ENCODE results near the gene SPNS3.
A peak's percentile ranks its signal among the peaks of the same experiment; 100 is the strongest.

SPNS3 gene

GRCh38 chr17:4412933-4413831 is 20.6 kb upstream of the SPNS3 start (continued):
- TF ChIP-seq ZNF654 (tag by site-specific recombination; IDR thresholded peaks at IDR 0.05; ENCODE audit: low read depth), result peak; percentile 97
- 0 out of 2 replicates have a peak, but pooled peaks have one; percentile 30 for TF ChIP-seq KLF8 (tag by site-specific recombination; IDR thresholded peaks at IDR 0.05)
- TF ChIP-seq, protein P1, sequence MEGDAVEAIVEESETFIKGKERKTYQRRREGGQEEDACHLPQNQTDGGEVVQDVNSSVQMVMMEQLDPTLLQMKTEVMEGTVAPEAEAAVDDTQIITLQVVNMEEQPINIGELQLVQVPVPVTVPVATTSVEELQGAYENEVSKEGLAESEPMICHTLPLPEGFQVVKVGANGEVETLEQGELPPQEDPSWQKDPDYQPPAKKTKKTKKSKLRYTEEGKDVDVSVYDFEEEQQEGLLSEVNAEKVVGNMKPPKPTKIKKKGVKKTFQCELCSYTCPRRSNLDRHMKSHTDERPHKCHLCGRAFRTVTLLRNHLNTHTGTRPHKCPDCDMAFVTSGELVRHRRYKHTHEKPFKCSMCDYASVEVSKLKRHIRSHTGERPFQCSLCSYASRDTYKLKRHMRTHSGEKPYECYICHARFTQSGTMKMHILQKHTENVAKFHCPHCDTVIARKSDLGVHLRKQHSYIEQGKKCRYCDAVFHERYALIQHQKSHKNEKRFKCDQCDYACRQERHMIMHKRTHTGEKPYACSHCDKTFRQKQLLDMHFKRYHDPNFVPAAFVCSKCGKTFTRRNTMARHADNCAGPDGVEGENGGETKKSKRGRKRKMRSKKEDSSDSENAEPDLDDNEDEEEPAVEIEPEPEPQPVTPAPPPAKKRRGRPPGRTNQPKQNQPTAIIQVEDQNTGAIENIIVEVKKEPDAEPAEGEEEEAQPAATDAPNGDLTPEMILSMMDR (tag by site-specific recombination; IDR thresholded peaks at IDR 0.05), result peak; percentile 95
- TF ChIP-seq ZNF366 (tag by site-specific recombination; conservative IDR thresholded peaks at IDR 0.05), result peak; percentile 62
- TF ChIP-seq BCL11A (tag by site-specific recombination; IDR thresholded peaks at IDR 0.05; ENCODE audit: low read depth), result 0 out of 2 replicates have a peak, but pooled peaks have one; percentile 46
- TF ChIP-seq, protein P2, sequence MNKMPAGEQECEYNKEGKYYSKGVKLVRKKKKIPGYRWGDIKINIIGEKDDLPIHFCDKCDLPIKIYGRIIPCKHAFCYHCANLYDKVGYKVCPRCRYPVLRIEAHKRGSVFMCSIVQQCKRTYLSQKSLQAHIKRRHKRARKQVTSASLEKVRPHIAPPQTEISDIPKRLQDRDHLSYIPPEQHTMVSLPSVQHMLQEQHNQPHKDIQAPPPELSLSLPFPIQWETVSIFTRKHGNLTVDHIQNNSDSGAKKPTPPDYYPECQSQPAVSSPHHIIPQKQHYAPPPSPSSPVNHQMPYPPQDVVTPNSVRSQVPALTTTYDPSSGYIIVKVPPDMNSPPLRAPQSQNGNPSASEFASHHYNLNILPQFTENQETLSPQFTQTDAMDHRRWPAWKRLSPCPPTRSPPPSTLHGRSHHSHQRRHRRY (tag by site-specific recombination; IDR thresholded peaks at IDR 0.05), result no peak
- no peak for TF ChIP-seq ZNF324 (tag by site-specific recombination; IDR thresholded peaks at IDR 0.05)
- peak; percentile 65; the same call in 1 of the 2 replicates for TF ChIP-seq ZNF660 (tag by site-specific recombination; IDR thresholded peaks at IDR 0.05)
- TF ChIP-seq ZNF121 (tag by site-specific recombination; IDR thresholded peaks at IDR 0.05), result no peak
- TF ChIP-seq, protein P3, sequence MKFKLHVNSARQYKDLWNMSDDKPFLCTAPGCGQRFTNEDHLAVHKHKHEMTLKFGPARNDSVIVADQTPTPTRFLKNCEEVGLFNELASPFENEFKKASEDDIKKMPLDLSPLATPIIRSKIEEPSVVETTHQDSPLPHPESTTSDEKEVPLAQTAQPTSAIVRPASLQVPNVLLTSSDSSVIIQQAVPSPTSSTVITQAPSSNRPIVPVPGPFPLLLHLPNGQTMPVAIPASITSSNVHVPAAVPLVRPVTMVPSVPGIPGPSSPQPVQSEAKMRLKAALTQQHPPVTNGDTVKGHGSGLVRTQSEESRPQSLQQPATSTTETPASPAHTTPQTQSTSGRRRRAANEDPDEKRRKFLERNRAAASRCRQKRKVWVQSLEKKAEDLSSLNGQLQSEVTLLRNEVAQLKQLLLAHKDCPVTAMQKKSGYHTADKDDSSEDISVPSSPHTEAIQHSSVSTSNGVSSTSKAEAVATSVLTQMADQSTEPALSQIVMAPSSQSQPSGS (tag by site-specific recombination; IDR thresholded peaks at IDR 0.05; ENCODE audit: low read depth), result no peak
- no peak for TF ChIP-seq ZBTB6 (tag by site-specific recombination; IDR thresholded peaks at IDR 0.05)
- TF ChIP-seq ZNF133 (tag by site-specific recombination; IDR thresholded peaks at IDR 0.05), result no peak
- TF ChIP-seq, protein P4, sequence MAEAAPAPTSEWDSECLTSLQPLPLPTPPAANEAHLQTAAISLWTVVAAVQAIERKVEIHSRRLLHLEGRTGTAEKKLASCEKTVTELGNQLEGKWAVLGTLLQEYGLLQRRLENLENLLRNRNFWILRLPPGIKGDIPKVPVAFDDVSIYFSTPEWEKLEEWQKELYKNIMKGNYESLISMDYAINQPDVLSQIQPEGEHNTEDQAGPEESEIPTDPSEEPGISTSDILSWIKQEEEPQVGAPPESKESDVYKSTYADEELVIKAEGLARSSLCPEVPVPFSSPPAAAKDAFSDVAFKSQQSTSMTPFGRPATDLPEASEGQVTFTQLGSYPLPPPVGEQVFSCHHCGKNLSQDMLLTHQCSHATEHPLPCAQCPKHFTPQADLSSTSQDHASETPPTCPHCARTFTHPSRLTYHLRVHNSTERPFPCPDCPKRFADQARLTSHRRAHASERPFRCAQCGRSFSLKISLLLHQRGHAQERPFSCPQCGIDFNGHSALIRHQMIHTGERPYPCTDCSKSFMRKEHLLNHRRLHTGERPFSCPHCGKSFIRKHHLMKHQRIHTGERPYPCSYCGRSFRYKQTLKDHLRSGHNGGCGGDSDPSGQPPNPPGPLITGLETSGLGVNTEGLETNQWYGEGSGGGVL (tag by site-specific recombination; IDR thresholded peaks at IDR 0.05), result no peak
- no peak for TF ChIP-seq ZNF174 (tag by site-specific recombination; IDR thresholded peaks at IDR 0.05)
- no peak for TF ChIP-seq ZFP41 (tag by site-specific recombination; IDR thresholded peaks at IDR 0.05; ENCODE audit: borderline replicate concordance)
- TF ChIP-seq, protein P5, sequence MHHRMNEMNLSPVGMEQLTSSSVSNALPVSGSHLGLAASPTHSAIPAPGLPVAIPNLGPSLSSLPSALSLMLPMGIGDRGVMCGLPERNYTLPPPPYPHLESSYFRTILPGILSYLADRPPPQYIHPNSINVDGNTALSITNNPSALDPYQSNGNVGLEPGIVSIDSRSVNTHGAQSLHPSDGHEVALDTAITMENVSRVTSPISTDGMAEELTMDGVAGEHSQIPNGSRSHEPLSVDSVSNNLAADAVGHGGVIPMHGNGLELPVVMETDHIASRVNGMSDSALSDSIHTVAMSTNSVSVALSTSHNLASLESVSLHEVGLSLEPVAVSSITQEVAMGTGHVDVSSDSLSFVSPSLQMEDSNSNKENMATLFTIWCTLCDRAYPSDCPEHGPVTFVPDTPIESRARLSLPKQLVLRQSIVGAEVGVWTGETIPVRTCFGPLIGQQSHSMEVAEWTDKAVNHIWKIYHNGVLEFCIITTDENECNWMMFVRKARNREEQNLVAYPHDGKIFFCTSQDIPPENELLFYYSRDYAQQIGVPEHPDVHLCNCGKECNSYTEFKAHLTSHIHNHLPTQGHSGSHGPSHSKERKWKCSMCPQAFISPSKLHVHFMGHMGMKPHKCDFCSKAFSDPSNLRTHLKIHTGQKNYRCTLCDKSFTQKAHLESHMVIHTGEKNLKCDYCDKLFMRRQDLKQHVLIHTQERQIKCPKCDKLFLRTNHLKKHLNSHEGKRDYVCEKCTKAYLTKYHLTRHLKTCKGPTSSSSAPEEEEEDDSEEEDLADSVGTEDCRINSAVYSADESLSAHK (tag by site-specific recombination; IDR thresholded peaks at IDR 0.05), result no peak
- TF ChIP-seq HOXA7 (CRISPR knock-in tag; IDR thresholded peaks at IDR 0.05; ENCODE audit: borderline replicate concordance), result peak; percentile 69; the same call in 1 of the 2 replicates
- 0 out of 2 replicates have a peak, but pooled peaks have one; percentile 45 for TF ChIP-seq ZNF639 (tag by site-specific recombination; IDR thresholded peaks at IDR 0.05)
- 0 out of 2 replicates have a peak, but pooled peaks have one; percentile 11 for TF ChIP-seq SP7 (tag by site-specific recombination; IDR thresholded peaks at IDR 0.05)
- TF ChIP-seq PBX3 (CRISPR knock-in tag; IDR thresholded peaks at IDR 0.05), result no peak
- TF ChIP-seq ZNF391 (tag by site-specific recombination; IDR thresholded peaks at IDR 0.05; ENCODE audit: borderline replicate concordance, low read depth), result no peak; the same call in 1 of the 2 replicates
- TF ChIP-seq, protein P6, sequence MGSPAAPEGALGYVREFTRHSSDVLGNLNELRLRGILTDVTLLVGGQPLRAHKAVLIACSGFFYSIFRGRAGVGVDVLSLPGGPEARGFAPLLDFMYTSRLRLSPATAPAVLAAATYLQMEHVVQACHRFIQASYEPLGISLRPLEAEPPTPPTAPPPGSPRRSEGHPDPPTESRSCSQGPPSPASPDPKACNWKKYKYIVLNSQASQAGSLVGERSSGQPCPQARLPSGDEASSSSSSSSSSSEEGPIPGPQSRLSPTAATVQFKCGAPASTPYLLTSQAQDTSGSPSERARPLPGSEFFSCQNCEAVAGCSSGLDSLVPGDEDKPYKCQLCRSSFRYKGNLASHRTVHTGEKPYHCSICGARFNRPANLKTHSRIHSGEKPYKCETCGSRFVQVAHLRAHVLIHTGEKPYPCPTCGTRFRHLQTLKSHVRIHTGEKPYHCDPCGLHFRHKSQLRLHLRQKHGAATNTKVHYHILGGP (tag by site-specific recombination; IDR thresholded peaks at IDR 0.05), result peak; percentile 49; the same call in 1 of the 2 replicates
- peak; percentile 48; the same call in 1 of the 2 replicates for TF ChIP-seq ZBTB17 (tag by site-specific recombination; IDR thresholded peaks at IDR 0.05)

All from HEK293 (cell line).